GM23338 (cell line): ENCODE measurements around the gene ADRA1B.

Experiments used
- EZH2 ChIP-seq: fragments of 200-600 bp; sonication (generic); IDR thresholded peaks from one replicate; pipeline ENCODE4 v1.8.0; 2017; ENCODE audit warnings: antibody characterized with exemption, mild to moderate bottlenecking, low read depth; ENCODE audit not compliant: unreplicated experiment
- EZH2phosphoT487 ChIP-seq: fragments of 200-600 bp; sonication (generic); IDR thresholded peaks from one replicate; pipeline ENCODE4 v1.8.1; 2018; ENCODE audit warnings: antibody characterized with exemption; ENCODE audit not compliant: unreplicated experiment
- JUNB ChIP-seq: IDR thresholded peaks from one replicate; pipeline ENCODE4 v1.6.1; 2016; ENCODE audit warnings: antibody characterized with exemption; ENCODE audit not compliant: unreplicated experiment
- POLR2AphosphoS5 ChIP-seq: IDR thresholded peaks from 2 replicates; pipeline ENCODE4 v1.6.1; 2016; ENCODE audit warnings: antibody characterized with exemption, low read depth
- TF ChIP-seq, protein P1 (sequence below), 2 experiments: fragments of 200-600 bp in 1 of 2; sonication (generic) in 1 of 2; conservative IDR thresholded peaks; 2 replicates each; pipeline versions ENCODE4 v1.5.1 to v1.6.1; 2016 to 2017; ENCODE audit warnings: antibody characterized with exemption in 2 of 2, low read depth in 2 of 2, mild to moderate bottlenecking in 2 of 2, moderate library complexity in 1 of 2
- TF ChIP-seq, protein P2 (sequence below): IDR thresholded peaks from one replicate; pipeline ENCODE4 v1.6.1; 2018; ENCODE audit warnings: antibody characterized with exemption; ENCODE audit not compliant: unreplicated experiment

DNA sequence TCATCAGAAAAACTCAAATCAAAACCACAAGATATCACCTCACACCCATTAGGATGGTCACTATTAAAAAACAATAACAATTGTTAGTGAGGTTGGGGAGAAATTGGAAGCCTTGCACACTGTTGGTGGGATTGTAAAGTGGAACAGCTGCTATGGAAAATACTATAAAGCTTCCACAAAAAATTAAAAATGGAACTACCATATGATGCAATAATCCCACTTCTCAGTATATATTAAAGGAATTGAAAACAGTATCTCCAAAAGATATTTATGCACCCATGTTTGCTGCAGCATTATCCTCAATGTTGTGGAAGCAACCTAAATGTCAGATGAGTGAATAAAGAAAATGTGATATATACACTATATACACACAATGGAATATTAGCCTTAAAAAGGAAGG lies 14.5 kb upstream of the ADRA1B start:
- TF ChIP-seq, protein P1, sequence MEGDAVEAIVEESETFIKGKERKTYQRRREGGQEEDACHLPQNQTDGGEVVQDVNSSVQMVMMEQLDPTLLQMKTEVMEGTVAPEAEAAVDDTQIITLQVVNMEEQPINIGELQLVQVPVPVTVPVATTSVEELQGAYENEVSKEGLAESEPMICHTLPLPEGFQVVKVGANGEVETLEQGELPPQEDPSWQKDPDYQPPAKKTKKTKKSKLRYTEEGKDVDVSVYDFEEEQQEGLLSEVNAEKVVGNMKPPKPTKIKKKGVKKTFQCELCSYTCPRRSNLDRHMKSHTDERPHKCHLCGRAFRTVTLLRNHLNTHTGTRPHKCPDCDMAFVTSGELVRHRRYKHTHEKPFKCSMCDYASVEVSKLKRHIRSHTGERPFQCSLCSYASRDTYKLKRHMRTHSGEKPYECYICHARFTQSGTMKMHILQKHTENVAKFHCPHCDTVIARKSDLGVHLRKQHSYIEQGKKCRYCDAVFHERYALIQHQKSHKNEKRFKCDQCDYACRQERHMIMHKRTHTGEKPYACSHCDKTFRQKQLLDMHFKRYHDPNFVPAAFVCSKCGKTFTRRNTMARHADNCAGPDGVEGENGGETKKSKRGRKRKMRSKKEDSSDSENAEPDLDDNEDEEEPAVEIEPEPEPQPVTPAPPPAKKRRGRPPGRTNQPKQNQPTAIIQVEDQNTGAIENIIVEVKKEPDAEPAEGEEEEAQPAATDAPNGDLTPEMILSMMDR (conservative IDR thresholded peaks at IDR 0.05; ENCODE audit: low read depth in 2 of 2): no peak
- TF ChIP-seq POLR2AphosphoS5: no peak
- no peak for TF ChIP-seq EZH2phosphoT487
- TF ChIP-seq JUNB: no peak
- no peak for TF ChIP-seq EZH2
- TF ChIP-seq, protein P2, sequence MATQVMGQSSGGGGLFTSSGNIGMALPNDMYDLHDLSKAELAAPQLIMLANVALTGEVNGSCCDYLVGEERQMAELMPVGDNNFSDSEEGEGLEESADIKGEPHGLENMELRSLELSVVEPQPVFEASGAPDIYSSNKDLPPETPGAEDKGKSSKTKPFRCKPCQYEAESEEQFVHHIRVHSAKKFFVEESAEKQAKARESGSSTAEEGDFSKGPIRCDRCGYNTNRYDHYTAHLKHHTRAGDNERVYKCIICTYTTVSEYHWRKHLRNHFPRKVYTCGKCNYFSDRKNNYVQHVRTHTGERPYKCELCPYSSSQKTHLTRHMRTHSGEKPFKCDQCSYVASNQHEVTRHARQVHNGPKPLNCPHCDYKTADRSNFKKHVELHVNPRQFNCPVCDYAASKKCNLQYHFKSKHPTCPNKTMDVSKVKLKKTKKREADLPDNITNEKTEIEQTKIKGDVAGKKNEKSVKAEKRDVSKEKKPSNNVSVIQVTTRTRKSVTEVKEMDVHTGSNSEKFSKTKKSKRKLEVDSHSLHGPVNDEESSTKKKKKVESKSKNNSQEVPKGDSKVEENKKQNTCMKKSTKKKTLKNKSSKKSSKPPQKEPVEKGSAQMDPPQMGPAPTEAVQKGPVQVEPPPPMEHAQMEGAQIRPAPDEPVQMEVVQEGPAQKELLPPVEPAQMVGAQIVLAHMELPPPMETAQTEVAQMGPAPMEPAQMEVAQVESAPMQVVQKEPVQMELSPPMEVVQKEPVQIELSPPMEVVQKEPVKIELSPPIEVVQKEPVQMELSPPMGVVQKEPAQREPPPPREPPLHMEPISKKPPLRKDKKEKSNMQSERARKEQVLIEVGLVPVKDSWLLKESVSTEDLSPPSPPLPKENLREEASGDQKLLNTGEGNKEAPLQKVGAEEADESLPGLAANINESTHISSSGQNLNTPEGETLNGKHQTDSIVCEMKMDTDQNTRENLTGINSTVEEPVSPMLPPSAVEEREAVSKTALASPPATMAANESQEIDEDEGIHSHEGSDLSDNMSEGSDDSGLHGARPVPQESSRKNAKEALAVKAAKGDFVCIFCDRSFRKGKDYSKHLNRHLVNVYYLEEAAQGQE: no peak
